HepG2 (cell line): Measurements from ENCODE around the gene SRRM2. TPM values are rescaled to one million over a fixed set of nuclear protein-coding genes. Genes with fewer than 3 reads are reported as not detected.

Experiments used
- ARHGAP35 ChIP-seq: sonication (generic); formaldehyde crosslinking; IDR thresholded peaks from 2 replicates; pipeline ENCODE4 v1.9.0; 2022; ENCODE audit warnings: mild to moderate bottlenecking, inconsistent platforms, moderate library complexity, missing genetic modification reagents, borderline replicate concordance
- ARNTL ChIP-seq: sonication (generic); formaldehyde crosslinking; IDR thresholded peaks from 2 replicates; pipeline ENCODE4 v1.4.0; 2020; ENCODE audit warnings: mild to moderate bottlenecking, missing genetic modification reagents
- DPF2 ChIP-seq: sonication (generic); formaldehyde crosslinking; IDR thresholded peaks from 2 replicates; pipeline ENCODE4 v1.4.0; 2020; ENCODE audit warnings: mild to moderate bottlenecking, low read depth, missing genetic modification reagents, borderline replicate concordance
- FOXC1 ChIP-seq: sonication (generic); formaldehyde crosslinking; IDR thresholded peaks from 2 replicates; pipeline ENCODE4 v1.8.0; 2022; ENCODE audit warnings: mild to moderate bottlenecking, missing genetic modification reagents, borderline replicate concordance
- HNRNPLL ChIP-seq: fragments of 200-400 bp; formaldehyde crosslinking; IDR thresholded peaks from 2 replicates; pipeline ENCODE4 v1.6.1; 2017; ENCODE audit warnings: mild to moderate bottlenecking, low read depth, low read length; ENCODE audit not compliant: poor library complexity, severe bottlenecking
- IRX3 ChIP-seq: sonication (generic); formaldehyde crosslinking; IDR thresholded peaks from 2 replicates; pipeline ENCODE4 v1.8.1; 2023; ENCODE audit warnings: mild to moderate bottlenecking, low read depth, missing genetic modification reagents, borderline replicate concordance
- KLF15 ChIP-seq: sonication (generic); formaldehyde crosslinking; IDR thresholded peaks from 2 replicates; pipeline ENCODE4 v1.8.1; 2023; ENCODE audit warnings: borderline replicate concordance, mild to moderate bottlenecking, inconsistent platforms, missing genetic modification reagents, mixed read lengths
- MIER2 ChIP-seq: IDR thresholded peaks from 2 replicates; pipeline ENCODE4 v1.6.1; 2016; ENCODE audit warnings: missing biosample characterization, missing genetic modification reagents
- MLLT10 ChIP-seq: sonication (generic); formaldehyde crosslinking; IDR thresholded peaks from 2 replicates; pipeline ENCODE4 v1.4.0; 2020; ENCODE audit warnings: missing genetic modification reagents
- NFYB ChIP-seq: sonication (generic); formaldehyde crosslinking; IDR thresholded peaks from 2 replicates; pipeline ENCODE4 v1.4.0; 2020; ENCODE audit warnings: missing genetic modification reagents
- RXRA ChIP-seq: sonication (generic); formaldehyde crosslinking; IDR thresholded peaks from 2 replicates; pipeline ENCODE4 v1.5.1; 2020; ENCODE audit warnings: missing genetic modification reagents
- SOX6 ChIP-seq, 2 experiments: fragments of 450-650 bp in 1 of 2; sonication (generic) in 1 of 2; formaldehyde crosslinking in 1 of 2; IDR thresholded peaks; 2 replicates each; pipeline versions ENCODE4 v1.4.0 to v1.6.1; 2017 to 2020; ENCODE audit warnings: antibody characterized with exemption in 1 of 2, mild to moderate bottlenecking in 1 of 2, missing genetic modification reagents in 1 of 2
- TEAD2 ChIP-seq: sonication (generic); formaldehyde crosslinking; IDR thresholded peaks from 2 replicates; pipeline ENCODE4 v1.9.0; 2021; ENCODE audit warnings: missing genetic modification reagents
- TGIF2 ChIP-seq: IDR thresholded peaks from 2 replicates; pipeline ENCODE4 v1.6.1; 2016; ENCODE audit warnings: control low read depth, missing compliant biosample characterization
- TOE1 ChIP-seq: sonication (generic); formaldehyde crosslinking; IDR thresholded peaks from 2 replicates; pipeline ENCODE4 v1.4.0; 2020; ENCODE audit warnings: mild to moderate bottlenecking, missing genetic modification reagents
- U2AF2 ChIP-seq: fragments of 200-400 bp; formaldehyde crosslinking; IDR thresholded peaks from 2 replicates; pipeline ENCODE4 v1.6.1; 2017; ENCODE audit warnings: low read depth, mild to moderate bottlenecking, low read length
- ZBTB3 ChIP-seq: sonication (generic); formaldehyde crosslinking; IDR thresholded peaks from 2 replicates; pipeline ENCODE4 v1.4.0; 2020; ENCODE audit warnings: low read depth, mild to moderate bottlenecking, moderate library complexity, missing genetic modification reagents, borderline replicate concordance
- ZFX ChIP-seq: sonication (generic); formaldehyde crosslinking; IDR thresholded peaks from 2 replicates; pipeline ENCODE4 v1.4.0; 2020; ENCODE audit warnings: mild to moderate bottlenecking, low read depth, missing genetic modification reagents, moderate library complexity
- ZKSCAN5 ChIP-seq: sonication (generic); formaldehyde crosslinking; IDR thresholded peaks from 2 replicates; pipeline ENCODE4 v1.5.1; 2020; ENCODE audit warnings: mild to moderate bottlenecking, missing genetic modification reagents
- ZNF224 ChIP-seq: sonication (generic); formaldehyde crosslinking; IDR thresholded peaks from 2 replicates; pipeline ENCODE4 v1.5.0; 2020; ENCODE audit warnings: mild to moderate bottlenecking, missing genetic modification reagents
- ZNF260 ChIP-seq: sonication (generic); formaldehyde crosslinking; IDR thresholded peaks from 2 replicates; pipeline ENCODE4 v1.4.0; 2020; ENCODE audit warnings: missing genetic modification reagents, low read depth, mild to moderate bottlenecking, borderline replicate concordance
- ZNF3 ChIP-seq: IDR thresholded peaks from 2 replicates; pipeline ENCODE4 v1.7.0; 2017; ENCODE audit warnings: inconsistent platforms
- ZNF496 ChIP-seq: sonication (generic); formaldehyde crosslinking; IDR thresholded peaks from 2 replicates; pipeline ENCODE4 v1.8.1; 2023; ENCODE audit warnings: mild to moderate bottlenecking, moderate library complexity, missing genetic modification reagents; ENCODE audit not compliant: insufficient replicate concordance
- ZNF674 ChIP-seq: sonication (generic); formaldehyde crosslinking; IDR thresholded peaks from 2 replicates; pipeline ENCODE4 v1.5.0; 2020; ENCODE audit warnings: low read depth, mild to moderate bottlenecking, missing genetic modification reagents
- polyA plus RNA-seq, 8 experiments: library from polyadenylated mRNA; depleted of rRNA in 3 of 8; stranded (reverse) in 7 of 8; unstranded in 1 of 8; fragments of >200 nt; fragmentation: Illumina TruSeq in 4 of 8; extraction: Trizol in 4 of 8; gene quantifications; 2 replicates each; pipeline versions ENCODE4 v1.2.1 to v1.2.3, GENCODE V29; 2011 to 2016; ENCODE audit warnings: low read depth in 4 of 8, missing spikeins in 1 of 8, mixed read lengths in 1 of 8; ENCODE audit not compliant: insufficient read depth in 1 of 8
- total RNA-seq, 5 experiments: library from RNA; depleted of rRNA; stranded (reverse); fragments of >200 nt; fragmentation: Illumina TruSeq; extraction: Trizol; gene quantifications; 2 replicates each; pipeline ENCODE4 v1.2.3, GENCODE V29; 2016; ENCODE audit warnings: low read depth in 1 of 5
- TF ChIP-seq, protein P1 (sequence below): sonication (generic); formaldehyde crosslinking; IDR thresholded peaks from 2 replicates; pipeline ENCODE4 v1.5.1; 2020; ENCODE audit warnings: mild to moderate bottlenecking, missing genetic modification reagents, borderline replicate concordance
- TF ChIP-seq, protein P2 (sequence below), 2 experiments: sonication (generic) in 1 of 2; formaldehyde crosslinking in 1 of 2; IDR thresholded peaks; 2 replicates each; pipeline versions ENCODE4 v1.5.1 to v1.6.1; 2011 to 2020; ENCODE audit warnings: borderline replicate concordance in 1 of 2, low read depth in 1 of 2, low read length in 1 of 2, mild to moderate bottlenecking in 1 of 2, missing genetic modification reagents in 1 of 2, moderate library complexity in 1 of 2

Gene SRRM2
- total and polyA plus RNA-seq, 2 of the 13 experiments (the other 11 are each of a cell fraction or from before 2014, with no cell fraction given): 50.4 to 112 TPM

DNA sequence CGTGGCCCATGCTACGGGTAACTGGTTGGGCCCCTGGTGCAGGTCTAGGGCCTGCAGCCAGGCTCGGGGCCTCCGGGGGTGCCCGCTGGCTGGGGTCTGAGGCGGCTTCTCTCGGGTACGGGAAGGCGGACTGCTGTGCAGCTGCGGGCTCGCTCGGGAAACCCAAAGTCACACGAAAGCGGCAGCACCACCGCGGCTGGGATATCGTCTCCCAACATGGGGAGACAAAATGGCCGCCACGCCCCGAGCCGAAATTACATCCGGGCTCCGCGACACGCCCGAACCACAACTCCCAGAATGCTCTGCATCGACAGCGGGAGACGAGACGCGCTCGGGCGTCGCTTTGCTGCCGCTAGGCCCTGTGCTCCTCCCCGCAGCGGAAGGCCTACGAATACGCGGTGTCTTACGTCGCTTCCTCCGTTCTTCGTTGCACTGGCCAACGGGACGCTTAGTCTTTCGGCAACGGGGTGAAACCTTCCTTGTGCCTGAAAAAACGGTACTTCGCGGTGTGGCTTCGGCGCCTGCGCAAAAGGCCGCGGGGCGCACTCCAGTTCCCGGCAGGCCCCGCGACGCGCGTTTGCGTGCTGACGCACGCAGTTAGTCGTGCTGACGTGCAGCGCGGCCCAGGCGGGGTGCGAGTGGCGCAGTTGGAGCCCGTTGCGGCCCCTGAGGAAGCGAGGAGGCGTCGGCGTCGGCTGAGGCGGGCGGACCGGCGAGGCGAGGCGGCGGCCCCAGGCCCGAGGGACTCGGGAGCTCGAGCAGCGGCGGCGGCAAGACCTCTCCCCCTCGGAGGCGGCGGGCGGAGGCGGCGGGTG lies at the start of gene SRRM2 (continued):
- TF ChIP-seq ZNF224 (CRISPR knock-in tag): peak; percentile 84; the same call in 1 of the 2 replicates
- TF ChIP-seq, protein P1, sequence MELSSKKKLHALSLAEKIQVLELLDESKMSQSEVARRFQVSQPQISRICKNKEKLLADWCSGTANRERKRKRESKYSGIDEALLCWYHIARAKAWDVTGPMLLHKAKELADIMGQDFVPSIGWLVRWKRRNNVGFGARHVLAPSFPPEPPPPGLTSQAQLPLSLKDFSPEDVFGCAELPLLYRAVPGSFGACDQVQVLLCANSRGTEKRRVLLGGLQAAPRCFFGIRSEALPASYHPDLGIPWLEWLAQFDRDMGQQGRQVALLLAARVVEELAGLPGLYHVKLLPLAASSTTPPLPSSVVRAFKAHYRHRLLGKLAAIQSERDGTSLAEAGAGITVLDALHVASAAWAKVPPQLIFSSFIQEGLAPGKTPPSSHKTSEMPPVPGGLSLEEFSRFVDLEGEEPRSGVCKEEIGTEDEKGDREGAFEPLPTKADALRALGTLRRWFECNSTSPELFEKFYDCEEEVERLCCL (CRISPR knock-in tag): 0 out of 2 replicates have a peak, but pooled peaks have one; percentile 72
- TF ChIP-seq ARNTL (CRISPR knock-in tag): peak; percentile 56; the same call in 1 of the 2 replicates
- TF ChIP-seq MIER2 (CRISPR knock-in tag): no peak
- TF ChIP-seq ZNF3 (CRISPR knock-in tag): no peak
- TF ChIP-seq IRX3 (CRISPR knock-in tag): no peak; the same call in 1 of the 2 replicates
- no peak; the same call in 1 of the 2 replicates for TF ChIP-seq ARHGAP35 (CRISPR knock-in tag)
- TF ChIP-seq HNRNPLL: peak; percentile 88
- TF ChIP-seq U2AF2: no peak
- peak; percentile 64; the same call in 1 of the 2 replicates for TF ChIP-seq RXRA (CRISPR knock-in tag)
- 0 out of 2 replicates have a peak, but pooled peaks have one; percentile 18 for TF ChIP-seq NFYB (CRISPR knock-in tag)
- TF ChIP-seq TEAD2 (CRISPR knock-in tag): peak; percentile 31; the same call in 1 of the 2 replicates
- no peak for TF ChIP-seq ZNF496
- TF ChIP-seq FOXC1 (CRISPR knock-in tag): peak; percentile 88; the same call in 1 of the 2 replicates
- no peak for TF ChIP-seq DPF2 (CRISPR knock-in tag)
- TF ChIP-seq ZNF674: 0 out of 2 replicates have a peak, but pooled peaks have one; percentile 54
- 0 out of 2 replicates have a peak, but pooled peaks have one; percentile 1 for TF ChIP-seq MLLT10 (CRISPR knock-in tag)
- TF ChIP-seq, protein P2, sequence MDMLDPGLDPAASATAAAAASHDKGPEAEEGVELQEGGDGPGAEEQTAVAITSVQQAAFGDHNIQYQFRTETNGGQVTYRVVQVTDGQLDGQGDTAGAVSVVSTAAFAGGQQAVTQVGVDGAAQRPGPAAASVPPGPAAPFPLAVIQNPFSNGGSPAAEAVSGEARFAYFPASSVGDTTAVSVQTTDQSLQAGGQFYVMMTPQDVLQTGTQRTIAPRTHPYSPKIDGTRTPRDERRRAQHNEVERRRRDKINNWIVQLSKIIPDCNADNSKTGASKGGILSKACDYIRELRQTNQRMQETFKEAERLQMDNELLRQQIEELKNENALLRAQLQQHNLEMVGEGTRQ (IDR thresholded peaks at IDR 0.05; ENCODE audit: low read depth, low read length): no peak
- TF ChIP-seq, protein P2 (CRISPR knock-in tag; IDR thresholded peaks at IDR 0.05; ENCODE audit: borderline replicate concordance): 0 out of 2 replicates have a peak, but pooled peaks have one; percentile 45
- TF ChIP-seq TOE1: no peak
- no peak for TF ChIP-seq ZBTB3
- no peak for TF ChIP-seq ZKSCAN5 (CRISPR knock-in tag)
- TF ChIP-seq SOX6 (IDR thresholded peaks at IDR 0.05): no peak
- TF ChIP-seq SOX6 (CRISPR knock-in tag; IDR thresholded peaks at IDR 0.05): peak; percentile 61
- peak; percentile 71; the same call in 1 of the 2 replicates for TF ChIP-seq TGIF2 (CRISPR knock-in tag)
- no peak for TF ChIP-seq ZNF260
- TF ChIP-seq ZFX (CRISPR knock-in tag): peak; percentile 100
- 0 out of 2 replicates have a peak, but pooled peaks have one; percentile 22 for TF ChIP-seq KLF15 (CRISPR knock-in tag)
